8988T (cell line): ENCODE data around the gene HOXC6.

Experiments
- DNase-seq: peaks from one replicate; pipeline ENCODE4 v3.0.0; 2011

The HOXC6 gene

DNA sequence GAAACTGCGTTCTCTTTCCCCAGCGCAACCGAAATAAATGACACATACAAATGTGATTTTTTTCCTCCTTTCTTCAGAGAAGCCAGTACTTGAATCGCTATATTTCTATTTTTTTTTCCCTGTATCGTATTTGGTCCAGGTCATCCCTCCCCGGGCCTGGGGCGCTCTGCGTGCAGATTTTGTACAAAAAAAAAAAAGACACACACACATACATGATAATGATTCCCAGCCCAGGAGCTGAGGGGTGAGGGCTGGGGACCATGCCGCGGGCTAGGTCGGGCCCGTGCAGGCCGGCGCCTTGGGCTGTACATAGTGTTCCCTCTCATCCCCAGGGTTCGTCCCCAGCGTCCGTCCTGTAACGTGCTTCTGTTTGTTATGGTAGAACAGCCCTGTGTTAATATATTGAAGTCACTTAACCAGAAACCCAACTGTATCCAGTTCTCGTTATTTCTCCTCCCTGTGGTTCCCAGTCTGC is 25.3 kb upstream of the HOXC6 start:
- DNase-seq = no peak

DNA sequence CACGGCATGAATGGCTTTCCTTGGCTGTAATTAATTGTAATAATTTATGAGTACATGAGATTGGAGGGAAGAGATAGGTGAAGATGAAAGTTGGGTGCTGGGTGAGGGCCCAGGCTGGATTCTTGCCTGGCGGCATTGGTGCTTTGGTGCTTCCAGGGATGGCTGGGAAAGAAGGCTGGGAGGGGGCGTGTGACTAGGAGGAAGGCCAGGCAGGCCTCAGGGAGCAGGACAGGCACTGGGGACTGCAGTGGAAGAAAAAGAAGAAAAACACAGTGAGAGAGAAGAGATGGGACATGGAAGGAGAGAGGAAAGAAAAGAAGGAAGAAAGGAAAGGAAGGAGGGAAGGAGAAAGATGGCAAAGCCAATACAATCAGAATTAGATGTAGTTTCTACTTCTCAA is 24.6 kb upstream of the HOXC6 start:
- DNase-seq = no peak

DNA sequence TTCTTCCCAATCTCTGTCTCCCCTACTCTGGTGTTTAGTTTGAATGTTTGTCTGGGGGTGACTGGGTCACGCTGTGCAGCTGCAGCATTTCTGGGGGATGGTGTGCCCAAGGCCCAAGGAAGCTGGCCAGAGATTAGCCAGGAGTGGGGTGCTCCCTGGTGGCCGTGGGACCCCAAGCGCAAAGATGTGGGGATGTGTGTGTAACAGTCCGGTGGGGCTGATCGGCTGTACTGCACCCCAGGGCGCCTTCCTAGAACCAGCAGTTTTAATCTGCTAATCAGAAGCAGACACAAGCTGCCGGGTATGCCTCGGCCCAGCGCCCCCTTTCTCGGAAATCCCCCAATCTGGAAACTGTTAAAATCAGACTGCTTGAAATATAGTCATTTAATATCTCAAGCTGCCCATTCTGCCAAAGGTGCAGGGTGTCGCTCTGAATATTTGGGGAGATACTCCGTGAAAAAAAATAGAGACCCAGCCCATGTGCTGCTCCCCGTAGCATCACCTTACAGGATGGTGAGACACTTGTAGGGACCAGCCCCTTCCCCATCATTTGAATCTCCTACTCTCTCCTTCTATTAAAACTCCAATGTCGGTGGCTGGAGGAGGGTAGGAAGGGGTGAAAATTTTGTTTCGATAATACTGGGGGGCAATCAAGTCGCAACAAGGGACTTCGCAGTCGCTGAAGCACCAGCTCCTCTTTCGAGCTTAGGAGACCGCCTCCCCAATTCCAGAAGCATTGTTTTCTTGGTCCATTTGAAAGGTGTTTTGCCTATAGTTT is 24.0 kb upstream of the HOXC6 start:
- DNase-seq = no peak

DNA sequence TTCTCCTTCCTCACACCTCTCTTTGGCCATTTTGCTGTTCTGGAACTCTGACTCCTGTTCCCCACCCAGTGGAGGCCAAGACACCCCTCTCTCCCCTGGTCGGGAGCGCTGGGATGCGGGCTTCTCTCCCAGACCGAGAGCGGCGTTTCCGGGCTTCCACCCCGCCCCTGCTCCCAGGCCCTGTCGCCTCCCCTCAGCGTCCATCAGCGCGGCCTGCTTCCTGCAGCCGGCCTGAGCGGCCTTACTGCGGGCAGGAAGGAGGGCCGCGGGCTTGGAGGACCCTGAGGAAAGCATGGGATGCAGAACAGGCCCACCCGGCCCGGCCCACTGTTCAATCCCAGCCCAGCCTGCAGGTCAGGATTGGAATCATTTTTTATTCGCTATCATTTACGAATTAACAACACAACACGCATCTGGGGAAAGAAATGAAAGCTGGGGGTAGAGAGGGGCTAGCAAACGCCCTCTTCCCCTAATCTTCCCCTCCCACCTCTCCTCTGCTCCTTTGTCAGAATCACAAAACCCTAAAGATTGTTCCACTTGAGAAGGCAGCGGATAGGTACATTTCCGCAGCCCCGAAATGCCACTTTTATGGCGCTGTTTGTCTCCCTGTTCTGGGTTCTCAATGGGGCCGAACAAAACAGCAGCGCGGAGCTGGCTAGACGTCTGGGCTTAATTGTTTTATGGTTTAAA is 23.3 kb upstream of the HOXC6 start:
- DNase-seq = no peak

DNA sequence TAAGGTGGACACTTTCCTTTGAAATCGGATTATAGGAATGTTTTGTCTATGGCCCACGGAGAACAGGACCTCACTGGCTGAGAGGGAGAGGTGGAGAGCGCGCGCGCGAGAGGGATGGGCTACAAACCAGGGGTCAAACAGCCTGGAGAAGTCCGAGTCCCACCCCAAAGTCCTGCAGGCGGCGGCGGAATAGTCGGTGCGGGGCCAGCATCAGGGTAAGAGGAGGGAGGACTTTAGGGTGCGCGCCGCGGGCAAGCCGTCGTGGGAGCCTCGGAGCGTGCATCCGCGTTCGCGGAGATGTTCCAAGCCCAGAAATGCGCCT is 22.7 kb upstream of the HOXC6 start:
- no peak for DNase-seq

DNA sequence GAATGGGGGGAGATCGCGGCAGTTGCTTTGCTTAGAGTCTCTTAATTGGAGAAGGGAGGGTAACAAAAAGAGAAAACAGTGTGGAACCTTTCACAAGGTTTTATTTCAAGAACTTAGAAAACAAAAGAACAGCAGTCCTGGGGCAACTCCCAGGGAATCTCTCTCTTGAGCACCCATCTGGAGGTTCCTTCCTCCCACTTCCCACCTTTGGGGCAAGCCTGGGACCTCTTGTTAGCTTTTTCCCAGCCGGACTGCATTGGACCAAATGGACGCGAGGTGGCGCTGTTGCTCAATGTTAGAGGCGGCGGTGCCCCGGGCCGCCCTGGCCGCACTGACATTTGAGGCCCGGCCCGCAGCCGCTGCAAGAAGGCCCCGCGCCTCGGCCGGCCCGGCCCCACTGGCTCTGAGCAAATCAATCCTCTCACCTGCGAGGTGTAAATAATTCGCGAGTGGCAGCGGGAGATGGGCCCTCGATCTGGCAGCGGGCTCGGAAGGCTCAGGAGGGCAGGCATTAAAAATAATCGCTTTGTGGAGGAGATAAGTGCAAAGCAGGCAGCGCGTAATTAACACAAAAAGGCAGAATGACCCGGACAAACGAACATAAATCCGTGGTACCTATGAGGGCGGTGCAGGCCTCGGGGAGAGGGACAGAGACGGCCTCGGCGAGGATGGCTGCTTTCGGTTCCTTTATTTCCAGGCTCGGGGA is 22.2 kb upstream of the HOXC6 start:
- peak; percentile 95 for DNase-seq

DNA sequence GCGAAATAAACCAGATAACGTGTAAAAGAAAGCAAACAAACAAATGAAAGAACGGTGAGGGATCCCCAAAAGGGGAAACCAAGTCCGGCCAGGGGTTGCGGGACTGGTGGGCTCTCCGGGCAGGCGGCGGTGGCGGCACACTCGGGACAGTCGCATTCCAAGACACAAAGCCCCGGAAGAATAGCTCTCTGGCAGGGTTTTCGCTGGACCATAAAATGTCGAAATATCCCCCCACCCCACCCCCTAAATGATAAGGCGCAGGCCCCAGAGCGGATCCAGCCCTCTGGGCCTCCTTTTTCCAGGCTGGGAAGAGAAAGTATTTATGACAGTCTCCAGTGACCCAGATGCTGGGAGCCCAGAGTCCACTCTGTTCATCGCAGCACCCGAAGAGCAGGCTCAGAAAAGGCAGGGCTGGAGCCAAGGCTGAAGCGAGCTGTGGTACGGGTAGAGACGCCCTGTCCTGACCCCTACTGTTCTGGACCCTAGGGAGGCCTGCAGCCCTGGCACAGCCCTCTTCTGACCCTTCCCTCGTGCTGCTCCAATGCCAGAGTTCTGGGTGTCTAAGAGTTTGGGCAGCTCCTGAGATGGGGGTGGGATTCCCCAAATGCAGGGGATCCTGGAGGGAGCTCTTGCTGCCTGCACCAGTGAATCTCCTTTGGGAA is 21.6 kb upstream of the HOXC6 start:
- no peak for DNase-seq

DNA sequence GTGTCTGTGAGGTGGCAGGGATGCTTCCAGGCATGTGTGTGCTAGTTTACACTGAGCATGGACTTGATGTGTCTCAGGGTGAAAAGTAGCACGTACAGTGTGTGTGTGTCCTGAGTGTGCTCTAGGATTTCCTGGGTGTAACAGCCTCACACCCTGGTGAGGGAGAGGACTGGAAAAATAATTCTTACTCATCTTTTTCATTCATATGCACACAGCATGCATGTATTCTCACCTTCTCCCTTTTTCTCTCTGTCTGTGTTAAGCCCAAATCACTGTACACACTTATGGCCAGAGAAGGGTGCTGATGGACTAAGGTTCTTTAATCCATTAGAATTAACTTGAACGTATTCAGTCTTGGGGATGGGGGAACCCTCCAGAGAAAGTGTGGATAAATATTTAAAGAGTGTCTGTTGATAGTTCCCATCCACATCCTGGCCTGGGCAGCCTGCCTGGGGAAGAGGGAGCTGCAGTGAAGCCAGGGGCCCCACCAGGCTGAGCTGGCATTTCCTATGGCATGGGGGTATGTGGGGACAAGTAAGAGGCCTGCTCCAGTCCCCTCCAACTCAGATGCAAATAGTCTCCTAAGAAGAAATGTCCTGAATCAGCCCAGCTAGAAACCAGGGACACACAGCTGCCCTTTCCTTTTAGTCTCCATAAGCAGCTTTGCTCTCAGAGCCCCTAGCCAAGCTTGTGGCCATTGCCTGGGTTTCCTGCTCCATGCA is 20.5 kb upstream of the HOXC6 start:
- no peak for DNase-seq

DNA sequence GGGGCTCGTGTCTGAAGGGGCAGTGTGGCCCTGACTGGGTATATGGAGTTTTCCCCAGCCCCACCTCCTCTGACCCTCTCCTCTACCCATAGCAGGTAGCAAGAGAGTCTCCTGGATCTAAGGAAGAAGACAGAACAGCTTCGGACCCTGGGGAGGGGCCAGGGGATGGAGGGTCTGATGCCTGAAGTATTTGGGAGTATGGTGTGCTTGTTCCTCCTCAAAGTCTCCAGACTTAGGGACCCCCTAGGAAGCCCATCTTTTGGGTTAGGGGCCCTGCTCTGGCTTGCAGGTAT is 20.0 kb upstream of the HOXC6 start:
- no peak for DNase-seq

DNA sequence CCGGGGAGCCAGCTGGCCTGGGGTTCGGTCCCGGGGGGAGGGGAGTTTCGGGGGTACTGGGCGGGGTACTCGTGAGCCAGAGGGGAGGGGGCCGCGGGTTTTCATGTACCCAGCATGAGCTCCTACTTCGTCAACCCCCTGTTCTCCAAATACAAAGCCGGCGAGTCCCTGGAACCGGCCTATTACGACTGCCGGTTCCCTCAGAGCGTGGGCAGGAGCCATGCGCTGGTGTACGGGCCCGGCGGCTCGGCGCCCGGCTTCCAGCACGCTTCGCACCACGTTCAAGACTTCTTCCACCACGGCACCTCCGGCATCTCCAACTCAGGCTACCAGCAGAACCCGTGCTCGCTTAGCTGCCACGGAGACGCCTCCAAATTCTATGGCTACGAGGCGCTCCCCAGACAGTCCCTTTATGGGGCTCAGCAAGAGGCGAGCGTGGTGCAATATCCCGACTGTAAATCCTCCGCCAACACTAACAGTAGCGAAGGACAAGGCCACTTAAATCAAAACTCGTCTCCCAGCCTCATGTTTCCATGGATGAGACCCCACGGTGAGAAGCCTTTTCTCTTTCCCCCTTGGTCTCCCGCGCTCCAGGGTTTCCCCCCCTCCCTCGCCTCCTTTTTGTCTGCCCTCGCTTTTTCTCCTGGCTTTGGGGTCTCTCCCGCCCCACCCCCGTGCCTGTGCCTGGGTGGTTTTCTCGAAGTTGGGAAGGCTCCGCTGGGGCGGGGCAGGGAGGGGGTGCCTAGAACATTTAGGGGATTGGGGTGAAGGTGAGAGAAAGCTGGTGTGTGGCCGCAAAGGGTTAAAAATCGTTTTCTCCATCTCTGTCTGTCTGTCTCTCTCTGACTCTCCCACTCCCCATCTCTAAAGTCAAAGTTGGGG is 18.8 kb upstream of the HOXC6 start:
- DNase-seq = no peak

DNA sequence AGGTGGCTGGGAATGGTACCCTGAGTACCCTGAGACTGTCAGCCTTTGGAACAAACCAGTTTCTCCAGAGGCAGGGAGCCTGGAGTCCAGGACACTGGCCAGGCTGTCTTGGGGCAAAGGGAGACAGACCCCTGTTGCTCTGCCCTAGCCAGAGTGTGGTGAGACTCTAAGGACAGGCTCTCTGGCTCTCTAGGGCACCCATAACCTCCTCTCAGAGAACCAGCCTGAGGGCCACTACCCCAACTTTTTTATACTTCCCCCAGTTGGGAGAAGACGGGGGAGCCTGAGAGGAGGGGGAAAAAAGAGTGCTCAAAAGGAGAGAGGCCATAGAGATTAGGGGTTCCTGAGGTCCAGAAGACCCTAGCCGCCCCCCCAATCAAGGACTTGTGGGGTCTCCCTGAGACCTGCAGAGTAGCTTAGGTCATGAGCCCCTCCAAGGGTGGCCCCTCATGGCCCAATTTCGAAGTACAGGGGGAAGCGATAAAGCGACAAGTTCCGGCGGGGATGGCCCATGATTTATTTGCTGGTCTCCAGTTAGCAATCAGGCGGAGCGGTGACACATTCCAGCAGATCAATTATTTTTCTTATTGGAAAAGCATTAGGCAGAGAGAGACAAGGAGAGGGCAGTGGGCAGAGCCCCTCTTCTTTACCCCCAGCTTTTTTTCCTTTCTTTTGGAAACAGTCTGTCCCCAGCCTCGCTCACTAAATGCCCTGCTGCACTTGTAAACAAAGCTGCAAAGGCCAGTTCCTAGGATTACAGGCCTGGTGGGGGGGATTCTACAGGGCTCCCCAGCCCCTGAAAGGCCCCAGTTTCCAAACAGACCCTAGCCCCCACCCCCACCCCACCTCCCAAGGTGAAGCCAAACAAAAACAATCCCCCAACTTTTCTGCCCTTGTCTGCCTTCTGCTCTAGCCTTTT is 17.9 kb upstream of the HOXC6 start:
- DNase-seq = no peak

DNA sequence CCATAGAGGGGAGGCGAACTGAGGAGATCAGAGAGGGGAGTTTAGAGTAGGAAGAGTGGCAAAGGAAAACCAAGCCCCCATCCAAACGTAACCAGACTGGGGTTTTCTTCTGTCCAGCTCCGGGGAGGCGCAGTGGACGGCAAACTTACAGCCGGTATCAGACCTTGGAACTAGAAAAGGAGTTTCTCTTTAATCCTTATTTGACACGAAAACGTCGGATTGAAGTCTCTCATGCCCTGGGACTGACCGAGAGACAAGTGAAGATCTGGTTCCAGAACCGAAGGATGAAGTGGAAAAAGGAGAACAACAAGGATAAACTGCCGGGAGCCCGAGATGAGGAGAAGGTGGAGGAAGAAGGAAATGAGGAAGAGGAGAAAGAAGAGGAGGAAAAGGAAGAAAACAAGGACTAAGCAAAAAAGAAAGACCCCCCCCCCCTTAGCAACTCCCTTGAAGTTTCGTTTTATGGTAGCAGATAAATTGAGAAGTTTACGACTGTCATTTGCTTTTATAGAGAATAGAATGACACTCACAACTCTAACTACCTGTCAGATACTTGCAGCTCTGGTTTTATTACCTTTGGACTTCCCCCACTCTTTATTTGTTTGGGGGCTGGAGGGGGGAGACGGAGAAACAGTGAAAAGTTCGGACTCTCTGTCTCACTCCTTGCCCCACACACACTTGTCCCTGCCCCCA is 17.1 kb upstream of the HOXC6 start:
- no peak for DNase-seq

DNA sequence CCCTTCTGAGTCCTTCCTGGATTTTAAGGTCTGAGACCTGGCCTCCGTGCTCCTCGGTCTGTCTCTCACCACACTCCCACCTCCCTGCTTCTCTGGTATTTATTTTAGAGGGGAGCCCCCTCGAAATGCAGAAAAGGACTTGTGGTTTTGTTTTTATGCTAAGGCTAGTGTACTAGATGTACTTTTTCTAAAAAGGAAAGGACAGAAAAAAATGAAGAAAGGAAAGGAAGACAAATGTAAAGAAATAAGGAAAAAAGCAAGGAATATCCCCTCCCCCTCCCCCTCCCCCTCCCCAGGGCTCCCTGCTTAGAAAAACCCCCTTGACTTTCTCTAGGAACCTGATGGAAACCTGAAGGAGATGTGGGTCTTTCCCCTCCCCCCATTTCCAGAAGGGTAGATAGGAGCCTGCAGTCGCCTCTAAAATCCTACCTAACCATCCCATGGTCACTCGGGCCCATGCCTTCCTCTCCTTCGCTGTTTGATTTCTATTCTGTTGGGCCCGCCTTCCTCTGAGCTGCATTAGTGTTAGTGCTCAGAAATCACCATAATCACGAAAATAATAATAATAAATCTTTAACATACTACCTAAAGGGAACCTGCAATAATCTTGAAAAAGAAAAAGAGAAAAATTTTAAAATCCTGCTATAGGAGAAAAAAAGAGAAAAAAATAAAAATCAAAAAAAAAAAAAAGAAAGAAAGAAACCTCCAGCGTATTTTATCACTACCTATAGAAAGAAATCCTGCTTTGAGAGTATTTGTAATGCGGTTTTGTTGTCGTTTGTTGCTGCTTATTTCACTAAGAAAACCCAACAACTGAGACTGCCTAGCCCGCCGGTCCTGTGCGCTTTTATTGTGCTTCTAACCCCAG is 16.3 kb upstream of the HOXC6 start:
- DNase-seq = no peak

DNA sequence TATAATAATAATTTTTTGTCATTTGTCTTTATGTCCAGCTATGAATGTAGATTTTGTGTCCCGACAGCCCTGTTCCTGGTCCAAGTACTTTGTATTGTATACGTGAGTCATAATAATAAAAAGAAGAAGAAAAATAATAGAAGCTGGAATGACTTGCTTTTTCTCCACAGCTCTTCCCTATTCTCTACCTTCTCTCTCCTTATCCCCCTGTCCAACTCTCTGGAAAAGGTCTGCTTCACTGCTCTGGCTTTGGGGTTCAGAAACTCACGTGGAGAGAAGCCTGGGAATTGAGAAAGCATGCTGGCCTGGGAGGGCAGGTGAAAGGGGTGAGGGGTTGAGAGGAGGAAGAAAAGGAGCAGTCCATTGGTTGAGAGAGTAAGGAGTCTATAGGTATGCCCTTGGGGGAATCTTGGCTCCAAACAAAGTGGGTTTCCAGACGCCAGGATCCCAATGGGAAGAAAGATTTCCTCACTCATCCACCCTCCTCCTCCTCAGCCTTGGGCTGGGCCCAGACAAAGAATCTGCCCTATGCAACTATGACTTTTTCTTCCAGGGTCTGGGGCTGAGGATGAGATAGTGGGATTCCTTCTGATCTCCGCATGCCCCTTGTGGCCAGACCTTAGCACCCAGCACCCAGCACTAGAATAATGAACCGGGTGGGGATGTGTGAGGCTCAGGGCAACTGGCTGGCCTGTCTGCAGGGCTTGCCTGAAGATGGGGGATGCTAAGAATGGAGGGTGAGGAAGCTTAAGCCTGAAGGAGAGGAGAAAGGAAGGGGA is 15.4 kb upstream of the HOXC6 start:
- DNase-seq = peak; percentile 81

DNA sequence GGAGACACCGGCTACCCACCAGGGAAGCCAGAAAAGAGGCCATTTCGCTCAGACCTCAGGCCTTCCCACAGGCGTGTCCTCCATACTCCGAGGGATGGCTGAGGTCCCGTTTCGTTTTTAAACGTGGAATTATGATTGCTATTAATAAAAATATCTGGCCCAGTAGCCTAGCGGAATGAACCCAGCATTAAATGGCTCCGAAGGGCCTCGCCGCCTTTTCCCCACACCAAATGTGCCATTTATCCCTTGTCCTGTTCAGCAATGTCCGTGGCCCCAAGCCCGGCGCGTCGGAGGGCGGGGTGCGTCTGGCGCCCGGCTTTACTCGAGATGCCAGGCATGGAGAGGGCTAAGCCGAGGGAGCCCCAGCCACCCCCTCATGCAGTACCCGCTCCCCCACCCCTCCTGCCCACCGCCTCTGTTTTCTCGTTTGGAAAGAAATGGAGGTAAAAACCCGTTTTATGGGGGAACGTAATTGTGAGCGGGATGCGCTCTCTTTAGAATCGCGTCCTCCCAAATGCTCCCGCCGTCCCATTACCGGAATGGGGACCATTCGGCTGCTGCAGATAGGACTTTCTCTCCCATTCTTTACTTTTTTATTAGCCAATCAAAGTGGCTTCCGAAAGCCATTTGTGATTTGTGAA is 13.7 kb upstream of the HOXC6 start:
- no peak for DNase-seq

DNA sequence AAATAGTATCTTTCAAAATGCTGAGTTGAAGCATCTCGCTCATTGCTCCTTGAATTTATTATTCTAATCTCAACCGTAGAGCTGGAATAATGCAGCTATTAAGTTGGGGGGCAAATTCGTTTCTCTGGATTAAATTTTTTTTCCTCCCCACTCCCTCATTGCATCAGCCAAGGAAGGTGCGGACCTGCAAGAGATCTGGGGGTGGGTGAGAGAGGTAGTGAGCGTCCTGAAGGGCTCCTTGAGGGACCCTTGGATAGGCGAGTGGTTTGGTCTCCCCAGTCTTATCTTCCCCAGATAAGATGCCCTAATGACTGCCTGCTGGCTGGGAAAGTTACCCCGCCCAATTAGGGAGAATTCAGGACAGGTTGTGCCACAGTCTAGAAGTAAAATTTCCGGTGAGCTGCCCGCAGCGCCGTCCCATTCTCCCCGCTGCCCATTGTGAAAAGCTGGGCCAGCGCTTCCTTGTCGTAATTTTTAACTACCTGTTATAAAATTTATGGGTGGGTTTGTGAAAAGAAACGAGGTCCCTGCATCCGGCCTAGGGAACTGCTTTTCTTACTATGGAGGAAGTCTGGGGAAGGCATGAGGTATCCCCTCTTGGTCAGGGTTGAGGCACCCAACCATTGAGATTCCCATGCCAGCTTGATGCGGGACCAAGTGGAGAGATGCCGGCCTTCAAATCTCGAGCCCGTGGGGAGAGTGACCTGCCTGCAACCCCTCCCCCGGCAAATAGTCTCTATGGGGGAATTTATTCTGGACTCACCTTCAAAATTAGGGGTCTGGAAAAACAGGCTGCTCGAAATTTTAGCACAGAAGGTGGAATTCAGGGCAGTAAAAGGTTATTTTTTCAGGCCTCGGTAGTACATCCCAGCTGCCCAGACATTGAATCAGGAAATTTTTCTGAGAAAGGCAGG is 13.0 kb upstream of the HOXC6 start:
- DNase-seq = no peak

DNA sequence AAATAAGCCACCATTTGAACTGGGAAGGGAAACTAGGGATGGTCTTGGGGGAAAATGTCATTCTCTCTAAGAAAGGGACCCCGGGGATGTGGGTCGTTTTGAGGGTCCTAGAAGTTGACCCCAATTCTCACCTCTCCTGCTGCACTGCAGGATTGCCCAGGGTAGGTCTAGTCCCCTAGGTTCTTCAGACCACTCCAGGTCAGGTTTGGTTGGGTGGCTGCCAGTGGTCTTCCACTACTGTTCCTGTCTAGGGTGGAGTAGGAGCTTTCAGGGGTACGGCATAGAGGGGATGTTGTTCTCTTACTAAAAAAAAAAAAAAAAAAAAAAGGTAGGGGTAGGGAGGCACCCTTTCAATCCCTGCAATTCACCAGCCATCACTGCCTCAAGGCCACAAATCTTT is 12.2 kb upstream of the HOXC6 start:
- no peak for DNase-seq
